ENCODE measurements around the gene TRAF7.

TRAF7 gene

DNA sequence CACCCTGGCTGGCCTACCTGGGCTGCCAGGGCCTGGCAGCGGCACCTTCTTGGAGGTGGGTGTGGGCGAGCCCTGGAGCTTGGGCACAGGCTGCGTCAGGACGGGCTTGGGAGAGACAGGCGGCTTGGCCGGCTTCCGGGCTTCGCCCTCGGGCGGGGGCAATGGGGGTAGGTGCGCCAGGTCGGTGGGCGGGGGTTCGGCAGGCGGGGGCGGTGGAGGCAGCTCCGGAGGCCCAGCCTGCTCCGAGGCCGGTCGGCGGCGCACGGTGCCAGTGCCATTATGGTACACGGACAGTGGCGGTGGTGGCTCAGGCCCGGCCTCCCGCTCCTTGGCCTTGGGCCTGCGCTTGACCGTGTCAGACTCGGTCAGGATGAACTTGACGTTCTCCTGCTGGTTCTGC, 24.0 kb downstream of the TRAF7 start:
- H3K9ac ChIP-seq (ENCODE audit: low read length) = no peak overlapping the region
- no peak overlapping the region for H2AFZ ChIP-seq (ENCODE audit: low read depth, low read length)
- H3K4me2 ChIP-seq (ENCODE audit: low read length) = no peak overlapping the region
- H3K4me1 ChIP-seq (ENCODE audit: low read length) = no peaks in the 10 kb centered on the region
- H4K20me1 ChIP-seq (ENCODE audit: insufficient read depth, low read length) = no peaks in the 10 kb centered on the region
- TF ChIP-seq, protein P1, sequence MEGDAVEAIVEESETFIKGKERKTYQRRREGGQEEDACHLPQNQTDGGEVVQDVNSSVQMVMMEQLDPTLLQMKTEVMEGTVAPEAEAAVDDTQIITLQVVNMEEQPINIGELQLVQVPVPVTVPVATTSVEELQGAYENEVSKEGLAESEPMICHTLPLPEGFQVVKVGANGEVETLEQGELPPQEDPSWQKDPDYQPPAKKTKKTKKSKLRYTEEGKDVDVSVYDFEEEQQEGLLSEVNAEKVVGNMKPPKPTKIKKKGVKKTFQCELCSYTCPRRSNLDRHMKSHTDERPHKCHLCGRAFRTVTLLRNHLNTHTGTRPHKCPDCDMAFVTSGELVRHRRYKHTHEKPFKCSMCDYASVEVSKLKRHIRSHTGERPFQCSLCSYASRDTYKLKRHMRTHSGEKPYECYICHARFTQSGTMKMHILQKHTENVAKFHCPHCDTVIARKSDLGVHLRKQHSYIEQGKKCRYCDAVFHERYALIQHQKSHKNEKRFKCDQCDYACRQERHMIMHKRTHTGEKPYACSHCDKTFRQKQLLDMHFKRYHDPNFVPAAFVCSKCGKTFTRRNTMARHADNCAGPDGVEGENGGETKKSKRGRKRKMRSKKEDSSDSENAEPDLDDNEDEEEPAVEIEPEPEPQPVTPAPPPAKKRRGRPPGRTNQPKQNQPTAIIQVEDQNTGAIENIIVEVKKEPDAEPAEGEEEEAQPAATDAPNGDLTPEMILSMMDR (IDR thresholded peaks at IDR 0.05; ENCODE audit: low read depth, low read length) = no peak
- TF ChIP-seq EZH2phosphoT487 (IDR thresholded peaks at IDR 0.05; ENCODE audit: low read depth) = no peak
- H3K27me3 ChIP-seq (ENCODE audit: low read depth, low read length) = no peaks in the 10 kb centered on the region
- H3K27ac ChIP-seq (ENCODE audit: low read length) = no peak overlapping the region
- H3K79me2 ChIP-seq (ENCODE audit: low read length) = no peaks in the 10 kb centered on the region
- no peaks in the 10 kb centered on the region for H3K9me3 ChIP-seq (ENCODE audit: insufficient read depth, low read length)
- H3K36me3 ChIP-seq (replicated peaks; ENCODE audit: low read depth, low read length) = peaks cover 10% of the 10 kb centered on the region
- no peak overlapping the region for H3K4me3 ChIP-seq (ENCODE audit: low read length)

DNA sequence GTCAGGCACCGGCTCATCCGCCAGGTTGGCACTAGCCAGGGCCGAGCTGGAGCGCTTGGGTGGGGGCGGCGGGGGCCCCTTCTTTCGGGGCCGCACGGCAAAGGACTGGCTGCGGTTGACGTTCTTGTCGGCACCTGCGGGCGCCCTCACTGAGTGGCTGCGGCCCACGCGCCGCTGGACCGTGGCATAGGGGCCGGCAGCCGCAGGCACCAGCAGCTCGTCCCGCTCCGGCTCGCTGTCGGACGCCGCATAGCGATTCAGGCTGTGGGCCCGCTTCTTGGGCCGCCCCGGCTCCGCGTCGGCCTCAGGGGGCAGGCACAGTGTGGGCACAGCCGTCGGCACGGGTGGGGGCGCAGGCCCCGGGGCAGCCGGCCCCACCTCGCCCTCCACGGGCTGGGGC, 24.9 kb downstream of the TRAF7 start:
- Histone ChIP-seq H3K27ac (ENCODE audit: low read length) (no peak overlapping the region), H3K79me2 (ENCODE audit: low read length) (no peaks in the 10 kb centered on the region), H3K36me3 (replicated peaks; ENCODE audit: low read depth, low read length) (peaks cover 9% of the 10 kb centered on the region), H3K27me3 (ENCODE audit: low read depth, low read length) (no peaks in the 10 kb centered on the region), H3K9ac (ENCODE audit: low read length) (no peak overlapping the region), H2AFZ (ENCODE audit: low read depth, low read length) (no peak overlapping the region), H3K4me3 (ENCODE audit: low read length) (no peak overlapping the region), H3K4me2 (ENCODE audit: low read length) (no peak overlapping the region), H3K4me1 (ENCODE audit: low read length) (no peaks in the 10 kb centered on the region), H4K20me1 (ENCODE audit: insufficient read depth, low read length) (no peaks in the 10 kb centered on the region), H3K9me3 (ENCODE audit: insufficient read depth, low read length) (no peaks in the 10 kb centered on the region)
- TF ChIP-seq, protein P1 (IDR thresholded peaks at IDR 0.05; ENCODE audit: low read depth, low read length) = no peak
- no peak for TF ChIP-seq EZH2phosphoT487 (IDR thresholded peaks at IDR 0.05; ENCODE audit: low read depth)

DNA sequence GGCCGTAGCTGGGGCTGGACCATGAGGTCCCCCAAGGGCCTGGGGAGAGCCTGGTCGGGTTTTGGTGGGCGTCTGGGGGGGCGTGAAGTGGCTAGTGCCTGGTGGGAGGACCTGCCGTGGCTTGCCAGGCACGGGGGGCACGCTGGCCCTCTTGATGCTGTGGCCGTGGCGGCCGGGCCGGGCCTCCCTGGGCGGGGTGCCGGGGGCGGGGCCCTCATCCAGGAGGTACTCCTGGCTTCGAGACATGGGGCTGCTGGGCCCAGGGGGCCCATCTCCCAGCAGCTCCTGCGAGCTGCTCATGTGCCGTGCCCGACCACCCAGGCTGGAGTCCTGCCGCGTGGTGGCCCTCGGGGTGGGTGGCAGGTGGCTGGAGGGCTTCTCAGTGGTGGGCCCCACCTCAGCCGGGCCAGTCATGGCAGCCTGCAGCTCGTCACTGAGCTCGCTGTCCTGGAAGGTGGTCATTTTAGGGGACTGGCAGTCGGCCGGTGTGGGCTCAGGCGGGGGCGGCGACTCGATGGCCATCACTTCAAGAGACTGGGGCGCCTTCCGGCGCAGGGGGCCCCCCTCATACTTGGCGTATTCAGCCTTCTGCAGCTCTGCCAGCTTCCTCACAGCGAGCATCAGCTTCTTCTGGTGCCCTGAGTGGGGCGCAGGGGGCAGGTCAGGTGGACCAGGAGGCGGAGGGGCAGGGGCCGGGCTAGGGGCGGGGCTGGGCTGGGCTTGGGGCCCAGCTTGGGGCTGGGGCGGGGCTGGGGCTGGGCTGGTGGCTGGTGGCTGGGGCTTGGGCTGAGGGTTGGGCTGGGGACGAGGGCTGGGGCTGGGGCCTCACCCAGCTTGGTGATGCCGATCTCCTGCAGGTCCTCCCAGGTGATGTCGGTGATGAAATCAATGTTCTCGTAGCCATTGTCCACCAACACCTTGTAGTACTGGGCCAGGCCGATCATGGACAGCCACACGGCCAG, 25.7 kb downstream of the TRAF7 start:
- Histone ChIP-seq H3K4me3 (ENCODE audit: low read length) (no peak overlapping the region), H3K27ac (ENCODE audit: low read length) (no peak overlapping the region)

DNA sequence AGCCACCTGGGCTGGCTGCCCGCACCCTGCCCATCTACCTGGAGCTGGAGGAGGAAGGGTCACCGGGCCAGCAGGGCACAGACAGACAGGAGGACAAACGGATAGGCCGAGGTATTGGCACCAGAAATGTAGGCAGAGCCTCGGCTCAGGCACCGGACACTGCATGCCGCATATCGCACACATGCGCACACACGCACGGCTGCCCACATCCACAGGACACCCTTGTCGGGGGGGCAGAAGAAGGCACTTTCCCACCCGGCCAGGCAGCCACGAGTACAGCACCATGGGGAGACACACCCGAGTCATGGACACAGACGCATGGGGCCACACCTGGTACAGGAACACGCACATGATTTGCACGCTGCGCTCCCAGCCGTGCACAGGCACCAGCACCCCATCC, 26.4 kb downstream of the TRAF7 start:
- Histone ChIP-seq H2AFZ (ENCODE audit: low read depth, low read length) (no peak overlapping the region), H3K4me3 (ENCODE audit: low read length) (no peak overlapping the region), H4K20me1 (ENCODE audit: insufficient read depth, low read length) (no peaks in the 10 kb centered on the region), H3K36me3 (replicated peaks; ENCODE audit: low read depth, low read length) (peaks cover 4% of the 10 kb centered on the region), H3K9me3 (ENCODE audit: insufficient read depth, low read length) (no peaks in the 10 kb centered on the region), H3K27ac (ENCODE audit: low read length) (no peak overlapping the region), H3K27me3 (ENCODE audit: low read depth, low read length) (no peaks in the 10 kb centered on the region), H3K79me2 (ENCODE audit: low read length) (no peaks in the 10 kb centered on the region), H3K9ac (ENCODE audit: low read length) (no peak overlapping the region), H3K4me2 (ENCODE audit: low read length) (no peak overlapping the region), H3K4me1 (ENCODE audit: low read length) (no peaks in the 10 kb centered on the region)
- TF ChIP-seq EZH2phosphoT487 (IDR thresholded peaks at IDR 0.05; ENCODE audit: low read depth) = no peak
- TF ChIP-seq, protein P1 (IDR thresholded peaks at IDR 0.05; ENCODE audit: low read depth, low read length) = no peak

More for the DNA sequence above, 25.7 kb downstream of the TRAF7 start:
- Histone ChIP-seq H3K27me3 (ENCODE audit: low read depth, low read length) (no peaks in the 10 kb centered on the region), H4K20me1 (ENCODE audit: insufficient read depth, low read length) (no peaks in the 10 kb centered on the region), H3K9ac (ENCODE audit: low read length) (no peak overlapping the region), H2AFZ (ENCODE audit: low read depth, low read length) (no peak overlapping the region), H3K4me1 (ENCODE audit: low read length) (no peaks in the 10 kb centered on the region), H3K9me3 (ENCODE audit: insufficient read depth, low read length) (no peaks in the 10 kb centered on the region), H3K79me2 (ENCODE audit: low read length) (no peaks in the 10 kb centered on the region), H3K36me3 (replicated peaks; ENCODE audit: low read depth, low read length) (peaks cover 4% of the 10 kb centered on the region), H3K4me2 (ENCODE audit: low read length) (no peak overlapping the region)
- TF ChIP-seq EZH2phosphoT487 (IDR thresholded peaks at IDR 0.05; ENCODE audit: low read depth) = no peak
- TF ChIP-seq, protein P1 (IDR thresholded peaks at IDR 0.05; ENCODE audit: low read depth, low read length) = no peak

Measured in OCI-LY3 (cell line).